HK-2 (cell line): Measurements from ENCODE around the gene CCL22.
"Not testable (repeated sequence)": the region's sequence is repeated elsewhere in the genome, so short reads cannot be mapped to it uniquely, and the experiment has no call there.

Experiments
- DNase-seq: peaks from one replicate; pipeline ENCODE4 v3.0.0-alpha.2; 2018; ENCODE audit not compliant: unreplicated experiment

Gene CCL22, protein sequence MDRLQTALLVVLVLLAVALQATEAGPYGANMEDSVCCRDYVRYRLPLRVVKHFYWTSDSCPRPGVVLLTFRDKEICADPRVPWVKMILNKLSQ

DNA sequence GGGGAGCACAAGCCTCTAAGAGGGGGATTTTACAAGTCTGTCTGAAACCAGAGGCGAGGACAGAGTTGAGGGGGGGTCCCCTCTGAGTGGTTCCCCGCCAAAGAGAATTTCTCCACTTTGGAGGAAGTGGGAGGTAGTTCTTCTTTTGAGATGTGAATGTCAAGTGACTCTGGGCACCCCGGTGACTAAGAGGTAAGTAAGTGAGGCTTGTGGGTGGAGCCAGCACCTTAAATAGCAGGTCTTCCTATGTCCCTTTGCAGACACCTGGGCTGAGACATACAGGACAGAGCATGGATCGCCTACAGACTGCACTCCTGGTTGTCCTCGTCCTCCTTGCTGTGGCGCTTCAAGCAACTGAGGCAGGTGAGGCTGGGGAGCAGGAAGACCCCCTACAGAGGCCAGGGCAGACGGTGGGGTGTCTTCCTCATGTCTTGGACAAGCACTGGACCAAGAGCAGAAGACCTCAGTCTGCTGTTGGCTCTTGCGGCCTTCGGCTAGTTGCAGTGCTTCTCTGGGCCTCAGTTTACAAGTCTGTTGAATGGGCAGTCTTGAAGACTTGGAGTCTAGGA is at the start of gene CCL22:
Gene CCL22 (plus strand): TSS at position 257 of the 569 bp plus-strand sequence. CDS start 34 bp downstream, at position 291.
- DNase-seq = no peak

DNA sequence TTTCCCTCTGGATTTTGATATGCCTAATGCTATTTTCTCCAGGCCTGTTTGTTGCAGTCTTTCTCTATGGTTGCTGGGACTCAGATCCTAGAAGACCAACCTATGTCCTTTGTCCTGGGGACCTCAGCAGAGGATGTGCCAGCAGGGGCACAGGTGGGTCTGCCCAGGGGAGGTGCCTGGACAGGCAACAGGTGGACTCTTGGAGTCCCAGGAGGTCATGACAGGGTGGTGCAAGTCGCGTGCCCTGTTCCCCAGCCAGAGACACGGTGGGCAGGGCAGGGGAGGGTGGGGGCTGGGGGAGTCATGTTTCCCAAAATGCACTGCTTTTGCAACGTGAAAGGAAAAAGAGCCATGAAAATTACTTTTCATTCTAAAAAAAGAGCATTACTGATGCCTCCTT is 47.8 kb upstream of the CCL22 start:
- no peak for DNase-seq

DNA sequence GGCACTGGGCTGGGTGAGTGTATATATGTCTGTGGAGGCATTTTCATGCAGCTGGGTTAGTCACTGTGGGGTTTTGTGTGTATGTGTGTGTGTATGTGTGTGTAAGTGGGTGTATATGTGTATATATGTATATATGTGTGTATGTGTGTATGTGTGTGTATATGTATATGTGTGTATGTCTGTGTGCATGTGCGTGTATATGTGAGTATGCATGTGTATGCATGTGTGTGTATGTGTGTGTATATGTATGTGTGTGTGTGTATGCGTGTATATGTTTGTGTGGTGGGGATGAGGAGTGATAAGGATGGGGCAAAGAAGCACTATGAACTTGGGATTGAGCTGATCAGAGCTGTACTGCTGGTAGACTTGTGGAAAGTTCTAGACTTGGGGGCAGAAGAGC is 45.1 kb upstream of the CCL22 start:
- no peak for DNase-seq

DNA sequence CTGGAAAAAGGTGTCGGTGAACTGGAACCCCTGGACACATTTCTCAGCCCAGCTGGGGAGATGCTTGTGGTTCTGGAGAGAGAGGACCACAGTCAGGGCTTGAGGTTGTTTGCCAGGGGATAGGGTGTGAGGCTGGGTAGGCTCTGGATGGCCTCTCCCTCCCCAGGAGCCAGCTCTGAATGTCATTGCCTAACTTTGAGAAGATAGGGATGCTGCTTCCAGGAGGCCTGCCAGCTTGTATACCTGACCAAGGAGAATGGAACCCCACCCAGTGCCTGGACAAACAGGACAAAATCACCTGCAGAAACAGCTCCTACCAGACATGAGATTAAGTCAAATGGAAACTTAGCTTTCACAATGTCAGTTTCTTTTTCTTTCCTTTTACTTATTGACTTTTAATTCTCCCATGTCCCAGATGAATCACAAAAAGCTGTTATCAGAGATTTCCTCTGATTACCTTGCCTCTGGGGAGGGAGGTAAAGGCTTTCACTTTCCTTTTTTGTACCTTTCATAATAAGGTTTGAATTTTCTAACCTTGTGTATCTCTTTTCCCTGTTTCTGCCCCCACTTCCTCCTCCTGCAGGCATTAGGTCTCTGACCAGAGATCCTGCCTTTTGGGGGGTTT is 44.3 kb upstream of the CCL22 start:
- DNase-seq = no peak

DNA sequence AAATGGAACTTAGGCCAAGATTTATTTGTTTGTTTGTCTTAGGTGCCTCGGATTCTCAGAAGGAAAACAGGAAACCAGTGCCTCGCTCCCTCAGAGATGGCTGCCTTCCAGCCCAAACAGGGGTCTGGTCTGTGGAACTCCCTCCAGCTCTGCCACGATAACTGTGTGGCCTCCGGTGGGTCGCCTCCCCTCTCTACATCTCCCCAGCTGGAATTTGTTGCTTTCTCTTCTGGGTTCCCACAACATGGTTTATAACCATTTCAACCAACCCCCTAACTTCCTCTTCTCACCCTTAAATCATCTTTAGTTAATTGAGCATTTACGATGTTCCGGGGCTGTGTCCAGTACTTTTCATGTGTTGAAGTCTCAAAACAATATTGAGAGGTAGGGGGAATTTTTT is 43.2 kb upstream of the CCL22 start:
- DNase-seq = no peak

DNA sequence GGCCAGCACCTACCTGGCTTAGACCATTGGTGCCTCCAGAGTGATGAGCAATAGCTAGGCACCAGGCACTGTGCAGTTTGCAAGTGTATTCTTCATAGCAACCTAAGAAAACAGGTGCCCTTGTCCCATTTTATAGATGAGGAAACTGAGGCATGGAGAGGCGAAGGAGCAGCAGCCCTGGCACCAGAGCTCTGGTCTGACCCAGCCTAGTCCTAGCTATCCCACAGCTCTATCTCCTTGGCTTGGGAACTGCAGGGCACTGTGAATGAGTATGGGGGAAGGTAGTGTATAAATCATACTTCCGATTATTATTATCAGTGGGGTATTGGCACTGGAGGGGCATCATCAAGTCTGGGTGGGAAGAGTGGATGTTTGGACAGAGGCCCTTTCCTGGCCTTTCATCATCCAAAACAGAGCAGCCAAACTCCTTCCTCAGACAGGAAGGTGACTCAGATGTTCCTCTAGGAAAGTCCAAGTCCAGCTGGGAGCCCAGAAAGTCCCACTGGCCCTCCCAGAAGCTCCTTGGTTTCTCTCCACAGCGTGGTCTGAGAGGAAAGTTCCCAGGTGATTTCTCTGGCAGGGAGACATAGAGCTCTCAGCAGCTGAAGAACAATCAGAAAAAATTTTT is 42.1 kb upstream of the CCL22 start:
- DNase-seq = peak; percentile 43

DNA sequence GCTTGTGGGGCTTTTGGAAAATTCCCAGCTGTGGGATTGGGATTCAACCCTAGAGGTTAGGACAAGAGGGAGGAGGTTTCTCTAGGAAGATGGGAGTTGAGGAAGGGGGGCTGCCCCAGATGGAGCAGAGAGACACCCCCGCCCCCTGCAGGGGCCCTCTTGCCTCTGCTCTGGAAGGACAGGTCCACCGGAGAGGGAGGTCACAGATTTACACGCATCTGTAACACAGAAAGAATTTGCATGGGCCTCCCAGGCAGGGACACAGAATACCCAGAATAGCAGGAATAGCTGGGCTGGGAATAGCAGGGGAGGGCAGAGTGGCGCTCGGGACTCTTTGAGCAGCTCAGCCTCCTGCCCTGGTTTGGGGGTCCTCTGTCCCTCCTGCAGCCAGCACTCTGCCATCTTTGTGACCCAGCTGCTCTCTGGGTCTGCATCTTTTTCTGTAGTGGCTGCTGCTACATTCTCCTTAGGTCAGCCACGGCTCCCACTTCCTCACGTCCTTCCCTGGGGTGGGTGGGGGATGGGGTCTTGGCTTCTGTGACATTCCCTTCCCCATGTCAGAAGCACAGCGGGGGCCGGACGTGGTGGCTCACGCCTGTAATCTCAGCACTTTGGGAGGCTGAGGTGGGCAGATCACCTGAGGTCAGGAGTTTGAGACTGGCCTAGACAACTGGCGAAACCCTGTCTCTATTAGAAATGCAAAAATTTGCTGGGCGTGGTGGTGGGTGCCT is 40.2 kb upstream of the CCL22 start:
- no peak for DNase-seq

DNA sequence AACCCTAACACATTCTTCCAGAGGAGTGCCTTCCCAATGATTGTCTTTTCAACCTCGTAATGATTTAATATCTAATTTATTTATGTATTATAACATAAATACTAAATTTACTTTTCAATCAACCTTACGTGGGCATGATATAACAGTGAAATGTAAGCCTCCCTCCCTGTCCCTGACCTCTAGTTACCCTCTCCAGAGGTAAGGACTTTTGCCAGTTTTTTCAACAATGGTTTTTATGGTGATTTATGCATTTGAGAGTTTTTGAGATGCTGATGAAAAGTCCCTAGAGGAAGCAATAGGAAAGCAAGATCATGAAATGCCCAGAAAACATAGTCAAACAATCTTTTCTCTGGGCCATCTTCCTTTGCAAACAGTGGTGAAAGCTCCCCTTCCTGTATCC is 38.9 kb upstream of the CCL22 start:
- DNase-seq = no peak

DNA sequence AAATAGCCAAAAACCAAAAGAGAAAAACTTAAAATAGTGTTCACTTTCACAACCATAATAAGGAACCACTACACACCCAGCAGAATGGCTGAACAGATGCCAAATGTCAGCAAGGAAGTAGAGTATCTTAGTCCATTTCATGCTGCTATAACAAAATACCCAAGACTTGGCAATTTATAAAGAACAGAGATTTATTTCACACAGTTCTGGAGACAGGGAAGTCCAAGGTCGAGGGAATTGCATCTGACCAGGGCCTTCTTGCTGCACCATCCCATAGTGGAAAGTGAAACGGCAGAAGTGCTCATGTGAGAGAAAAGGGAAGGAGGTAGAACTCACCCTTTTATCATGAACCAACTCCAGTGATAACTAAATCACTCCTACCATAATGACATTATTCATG is 33.8 kb upstream of the CCL22 start:
- DNase-seq = no peak

DNA sequence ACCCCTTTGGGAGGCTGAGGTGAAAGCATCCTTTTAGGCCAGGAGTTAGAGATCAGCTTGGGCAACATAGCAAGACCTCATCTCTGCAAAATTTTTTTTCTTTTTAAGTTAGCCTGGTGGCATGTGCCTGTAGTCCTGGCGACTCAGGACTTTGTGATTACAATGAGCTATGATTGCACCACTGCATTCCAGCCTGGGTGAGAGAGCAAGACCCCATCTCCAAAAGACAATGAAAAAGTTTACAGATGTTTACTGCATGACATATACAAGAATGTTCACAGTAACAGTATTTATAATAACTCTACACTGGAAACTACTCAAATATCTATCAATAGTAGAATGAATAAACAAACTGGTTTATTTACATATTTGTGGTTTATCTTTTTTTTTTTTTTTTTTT is 33.1 kb upstream of the CCL22 start:
- DNase-seq = no peak

DNA sequence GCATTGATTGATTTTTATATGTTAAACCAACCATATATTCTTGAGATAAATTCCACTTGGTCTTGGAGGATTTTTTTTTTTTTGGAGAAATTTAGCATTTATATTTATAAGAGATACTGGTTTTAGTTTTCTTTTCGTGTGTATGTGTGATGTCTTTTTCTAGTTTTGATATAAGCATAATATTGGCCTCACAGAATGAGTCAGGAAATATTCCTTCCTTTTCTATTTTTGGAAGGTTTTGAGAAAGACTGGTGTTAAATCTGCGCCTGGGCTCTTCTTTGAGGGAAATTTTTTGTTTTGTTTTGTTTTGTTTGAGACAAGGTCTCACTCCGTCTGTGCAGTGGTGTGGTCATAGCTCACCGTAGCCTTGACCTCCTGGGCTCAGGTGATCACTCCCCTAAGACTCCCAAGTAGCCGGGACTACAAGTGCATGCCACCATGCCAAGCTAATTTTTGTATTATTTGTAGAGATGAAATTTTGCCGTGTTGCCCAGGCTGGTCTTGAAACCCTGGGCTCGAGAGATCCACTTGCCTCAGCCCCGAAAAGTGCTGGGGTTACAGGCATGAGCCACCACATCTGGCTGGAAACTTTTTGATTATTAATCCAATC is 28.8 kb upstream of the CCL22 start:
- DNase-seq = no peak

DNA sequence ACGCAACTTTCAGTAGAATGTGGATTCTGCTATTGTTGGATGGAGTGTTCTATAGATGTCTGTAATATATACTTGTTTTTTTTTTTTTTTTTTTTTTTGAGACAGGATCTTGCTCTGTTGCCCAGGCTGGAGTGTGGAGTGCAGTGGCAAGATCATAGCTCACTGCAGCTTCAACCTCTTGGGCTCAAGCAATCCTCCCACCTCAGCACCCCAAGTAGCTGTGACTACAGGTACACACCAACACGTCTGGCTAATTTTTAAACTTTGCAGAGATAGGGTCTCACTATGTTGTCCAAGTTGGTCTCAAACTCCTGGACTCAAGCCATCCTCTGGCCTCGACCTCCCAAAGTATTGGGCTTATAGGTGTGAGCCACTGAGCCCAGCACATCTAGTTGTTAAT is 27.2 kb upstream of the CCL22 start:
- no peak for DNase-seq

DNA sequence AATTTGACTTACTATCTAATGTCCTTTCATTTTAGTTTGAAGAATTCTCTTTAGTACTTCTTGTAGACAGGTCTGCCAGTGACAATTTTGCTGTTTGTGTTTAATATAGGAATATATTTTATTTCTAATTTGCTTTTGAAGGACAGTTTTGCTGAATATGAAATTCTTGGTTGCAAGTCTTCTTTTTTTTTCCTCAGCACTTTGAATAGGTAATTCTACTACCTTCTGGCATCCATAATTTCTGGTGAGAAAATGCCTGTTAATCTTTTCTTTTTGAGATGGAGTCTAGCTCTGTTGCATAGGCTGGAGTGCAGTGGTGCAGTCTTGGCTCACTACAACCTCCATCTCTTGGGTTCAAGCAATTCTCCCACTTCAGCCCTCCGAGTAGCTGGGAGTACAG is 25.2 kb upstream of the CCL22 start:
- DNase-seq = no peak

DNA sequence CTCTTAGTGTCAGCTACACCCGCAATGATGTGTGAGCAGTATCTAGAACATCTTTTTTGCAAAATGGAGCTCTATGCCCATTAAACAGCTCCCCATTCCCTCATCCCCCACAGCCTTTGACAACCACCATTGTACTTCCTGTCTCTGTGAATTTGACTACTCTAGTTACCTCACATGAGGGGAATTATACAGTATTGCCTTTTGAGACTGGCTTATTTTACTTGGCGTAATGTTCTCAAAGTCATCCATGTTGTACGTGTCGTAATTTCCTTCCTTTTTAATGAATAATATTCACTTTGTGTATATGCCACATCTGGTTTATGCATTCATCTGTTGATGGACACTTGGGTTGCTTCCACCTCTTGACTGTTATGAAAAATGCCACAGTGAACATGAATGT is 23.2 kb upstream of the CCL22 start:
- no peak for DNase-seq

DNA sequence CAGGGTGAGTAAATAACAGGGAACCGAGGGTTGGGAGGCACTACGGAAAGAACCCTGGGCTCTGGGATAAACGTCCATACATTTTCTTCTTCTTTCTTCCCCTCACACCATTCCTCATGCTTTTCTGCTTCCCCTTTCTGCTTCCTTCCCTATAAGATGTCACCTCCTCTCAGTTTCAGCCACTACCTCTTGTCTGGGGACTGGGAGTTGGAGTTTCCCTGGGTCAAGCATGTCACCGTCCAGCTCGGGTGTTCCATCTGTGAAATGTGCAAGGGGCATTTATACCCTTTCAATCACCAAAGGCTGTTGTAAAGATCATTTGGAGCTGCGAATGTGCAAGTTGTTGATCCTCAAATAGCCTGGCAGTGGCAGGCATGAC is 17.5 kb upstream of the CCL22 start:
- no peak for DNase-seq

DNA sequence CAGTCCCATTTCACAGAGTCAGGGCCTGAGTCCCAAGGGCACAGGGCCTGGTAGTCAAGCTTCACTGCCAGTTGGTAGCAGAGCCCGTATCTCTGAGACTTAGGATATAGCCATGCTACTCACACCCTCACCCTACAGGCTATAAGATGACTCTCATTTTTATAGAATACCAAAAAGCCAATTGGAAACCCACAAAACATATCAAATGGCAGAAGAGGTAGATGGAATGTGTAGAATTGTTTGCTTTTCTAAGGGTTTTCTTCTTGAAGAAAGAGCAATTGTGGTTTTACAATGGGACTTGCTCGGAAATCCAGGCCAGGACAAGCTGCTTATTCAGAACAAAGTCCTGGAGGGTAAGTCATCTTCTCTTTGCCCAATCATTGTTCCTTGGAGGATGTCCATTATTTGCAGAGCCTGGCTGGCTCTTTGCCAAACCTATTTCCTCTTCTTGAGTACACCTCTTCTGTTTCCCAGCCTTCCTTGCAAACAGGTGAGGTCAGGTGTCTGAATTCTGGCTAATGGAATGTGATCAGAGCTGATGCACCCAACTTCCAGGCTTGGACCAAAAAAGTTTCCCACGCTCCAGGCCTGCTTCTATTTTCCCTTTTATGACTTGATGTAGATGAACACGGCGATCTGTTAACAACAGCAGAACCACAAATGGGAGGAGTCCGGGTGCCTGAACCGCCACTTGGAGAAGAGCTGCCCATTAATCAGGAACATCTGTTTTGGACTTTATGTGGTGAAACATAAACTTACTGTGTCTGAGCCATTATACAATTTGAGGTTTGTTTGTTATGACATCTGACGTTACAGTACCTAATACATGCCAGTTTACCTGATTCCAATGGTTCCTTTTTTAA is 16.9 kb upstream of the CCL22 start:
- DNase-seq = peak; percentile 78

DNA sequence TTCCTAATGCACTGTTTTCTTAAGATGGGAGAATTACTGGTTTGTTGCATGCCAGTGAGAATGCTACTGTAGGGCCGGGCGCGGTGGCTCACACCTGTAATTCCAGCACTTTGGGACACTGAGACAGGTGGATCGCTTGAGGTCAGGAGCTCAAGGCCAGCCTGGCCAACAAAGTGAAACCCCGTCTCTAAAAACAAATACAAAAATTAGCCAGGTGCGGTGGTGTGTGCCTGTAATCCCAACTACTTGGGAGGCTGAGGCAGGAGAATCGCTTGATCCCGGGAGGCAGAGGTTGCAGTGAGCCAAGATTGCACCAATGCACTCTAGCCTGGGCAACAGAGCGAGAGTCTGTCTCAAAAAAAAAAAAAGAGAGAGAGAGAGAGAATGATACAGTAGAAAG is 16.0 kb upstream of the CCL22 start:
- DNase-seq = not testable (repeated sequence)

DNA sequence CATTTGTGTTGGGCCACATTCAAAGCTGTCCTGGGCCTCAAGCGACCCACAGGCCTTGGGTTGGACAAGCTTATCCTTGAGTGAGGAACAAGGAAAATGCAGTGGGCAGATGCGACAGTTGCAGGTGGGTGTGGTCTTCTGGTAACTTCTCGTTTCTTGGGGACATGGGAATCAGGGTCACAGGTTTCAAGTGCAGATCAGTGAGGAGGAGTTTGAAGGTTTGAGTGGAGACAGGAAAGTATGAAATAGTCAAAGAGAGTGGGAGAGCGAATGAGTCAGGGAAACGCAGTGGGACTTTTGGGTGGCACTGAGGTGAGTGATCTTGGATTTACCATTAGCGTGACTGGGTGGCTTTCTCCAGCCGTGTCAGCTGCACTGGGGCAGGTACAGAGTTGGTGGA is 15.4 kb upstream of the CCL22 start:
- no peak for DNase-seq

DNA sequence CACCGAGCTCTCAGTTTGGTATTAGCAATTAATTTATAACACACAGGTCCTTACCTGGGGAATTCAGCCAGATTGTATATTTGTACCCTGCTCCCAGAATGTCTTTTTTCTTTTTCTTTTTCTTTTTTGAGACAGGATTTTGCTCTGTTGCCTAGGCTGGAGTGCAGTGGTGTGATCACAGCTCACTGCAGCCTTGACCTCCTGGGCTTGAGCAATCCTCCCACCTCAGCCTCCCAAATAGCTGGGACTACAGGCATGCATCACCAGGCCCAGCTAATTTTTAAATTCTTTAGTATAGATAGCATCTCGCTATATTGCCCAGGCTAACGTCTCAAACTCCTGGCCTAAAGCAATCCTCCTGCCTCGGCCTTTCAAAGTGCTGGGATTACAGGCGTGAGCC is 14.5 kb upstream of the CCL22 start:
- not testable (repeated sequence) for DNase-seq

DNA sequence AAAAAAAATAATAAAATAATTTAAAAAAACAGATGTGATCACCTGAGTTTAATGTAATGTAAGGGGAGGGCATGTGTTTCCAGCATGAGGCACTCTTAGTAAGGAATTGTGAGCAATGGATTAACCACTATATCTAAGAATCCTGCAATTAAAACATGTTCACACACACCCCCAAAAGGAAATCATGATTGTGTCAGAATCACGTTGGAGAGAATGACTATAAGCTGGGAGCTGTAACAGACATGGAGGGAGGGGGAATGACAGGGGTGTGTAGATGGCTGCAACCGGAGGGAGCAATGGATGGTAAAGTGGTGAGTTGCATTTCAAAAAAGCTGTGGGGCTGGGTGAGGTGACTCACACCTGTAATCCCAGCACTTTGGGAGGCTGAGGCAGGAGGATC is 13.6 kb upstream of the CCL22 start:
- DNase-seq = no peak

DNA sequence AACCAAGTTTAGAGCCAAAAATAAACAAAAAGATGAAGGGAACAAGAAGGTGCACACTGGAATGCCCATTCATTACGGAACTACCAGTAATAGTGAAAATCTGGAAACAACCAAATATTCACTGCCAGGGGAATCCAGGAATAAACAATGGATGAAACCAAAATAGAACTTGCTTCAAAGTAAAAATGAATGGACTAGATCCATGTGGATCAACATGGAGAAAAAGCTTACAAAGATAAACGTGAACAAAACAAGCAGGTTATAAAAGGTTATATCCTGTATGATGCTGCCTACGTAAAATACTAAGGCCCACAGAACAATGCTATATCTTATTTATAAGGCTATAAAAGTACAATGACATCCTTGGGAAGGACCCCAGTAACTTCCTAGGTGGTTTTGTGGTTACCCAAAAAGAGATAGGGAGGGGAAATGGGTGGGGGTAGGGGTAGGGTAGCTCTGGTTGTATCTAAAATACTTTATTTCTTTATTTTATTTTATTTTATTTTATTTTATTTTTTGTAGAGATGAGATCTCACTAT is 12.8 kb upstream of the CCL22 start:
- no peak for DNase-seq
